Panc1 (cell line): ENCODE results near the gene STAT3. TPM values are rescaled to one million over a fixed set of nuclear protein-coding genes. Genes with fewer than 3 reads are reported as not detected.

Experiments
- ATAC-seq: fragments of 200-7000 bp; cut with Tn5 transposase; 2 replicates; pipeline ENCODE4 v1.9.1; 2020; ENCODE audit warnings: mild to moderate bottlenecking, moderate library complexity
- BruUV-seq: library from RNA; stranded (reverse); fragments of 400-500 nt; replicated peaks from 2 replicates; lab custom pipeline; 2021; lab: Mats Ljungman, UMichigan
- CTCF ChIA-PET: fragments of 300-600 bp; sonication (Branson Sonifier 250); formaldehyde crosslinking; loops from one replicate; lab custom pipeline; 2022; ENCODE audit warnings: antibody characterized with exemption; lab: Charles Lee
- POLR2A ChIA-PET: fragments of 300-600 bp; sonication (Branson Sonifier 250); formaldehyde crosslinking; loops from one replicate; lab custom pipeline; 2022; ENCODE audit warnings: antibody characterized with exemption; lab: Charles Lee
- DNase-seq: peaks from one replicate; pipeline ENCODE4 v3.0.0-alpha.2; 2010; ENCODE audit warnings: low read depth, low spot score
- H3K27ac ChIP-seq: 2 replicates; pipeline ENCODE4 v1.5.1; 2011; ENCODE audit warnings: mild to moderate bottlenecking, low read length, inconsistent platforms
- H3K27me3 ChIP-seq: fragments of 200-500 bp; sonication (Bioruptor generic); 2 replicates; pipeline ENCODE4 v1.6.0; 2014; ENCODE audit warnings: low read length, inconsistent platforms; ENCODE audit not compliant: control insufficient read depth, insufficient read depth
- H3K36me3 ChIP-seq: fragments of 200-500 bp; sonication (Bioruptor generic); 2 replicates; pipeline ENCODE4 v1.5.1; 2014; ENCODE audit warnings: inconsistent platforms, mild to moderate bottlenecking, low read length, moderate library complexity; ENCODE audit not compliant: control insufficient read depth, insufficient read depth
- H3K4me1 ChIP-seq: 2 replicates; pipeline ENCODE4 v1.5.1; 2011; ENCODE audit warnings: inconsistent platforms, mild to moderate bottlenecking, low read length, moderate library complexity; ENCODE audit not compliant: control insufficient read depth, insufficient read depth
- H3K4me3 ChIP-seq, 2 experiments: 2 replicates each; pipeline ENCODE4 v1.5.1; 2011 to 2012; ENCODE audit warnings: low read depth in 2 of 2, low read length in 2 of 2, mild to moderate bottlenecking in 2 of 2, inconsistent platforms in 1 of 2, moderate library complexity in 1 of 2
- H3K9me3 ChIP-seq: fragments of 200-500 bp; sonication (Bioruptor generic); 2 replicates; pipeline ENCODE4 v1.5.1; 2014; ENCODE audit warnings: low read depth, mild to moderate bottlenecking, inconsistent platforms, low read length, moderate library complexity; ENCODE audit not compliant: control insufficient read depth, insufficient read depth
- POLR2AphosphoS5 ChIP-seq: IDR thresholded peaks from 2 replicates; pipeline ENCODE4 v1.6.1; 2012; ENCODE audit warnings: mild to moderate bottlenecking, low read depth, low read length, moderate library complexity
- SIN3A ChIP-seq: IDR thresholded peaks from 2 replicates; pipeline ENCODE4 v1.6.1; 2012; ENCODE audit warnings: low read depth, mild to moderate bottlenecking, low read length, moderate library complexity, borderline replicate concordance; ENCODE audit not compliant: insufficient read depth
- TCF7L2 ChIP-seq: IDR thresholded peaks from 2 replicates; pipeline ENCODE4 v1.6.1; 2011; ENCODE audit warnings: mild to moderate bottlenecking, low read depth, low read length, inconsistent platforms
- in situ Hi-C: cut with HindIII; loops from 2 replicates; pipeline ENCODE4 v1.10.0; 2016; ENCODE audit warnings: low sequenced_read_pairs, low pct_unique_long_range_greater_than_20kb
- intact Hi-C: fragments of 100-400 bp; cut with micrococcal nuclease; formaldehyde crosslinking; loops from one replicate; pipeline ENCODE4 v1.10.0; 2022; ENCODE audit not compliant: unreplicated experiment
- total RNA-seq: library from RNA; stranded (reverse); gene quantifications from one replicate; pipeline ENCODE4 v1.2.1, GENCODE V29; 2021; ENCODE audit not compliant: unreplicated experiment
- TF ChIP-seq, protein P1 (sequence below): fragments of 450-650 bp; IDR thresholded peaks from 2 replicates; pipeline ENCODE4 v1.5.1; 2017; ENCODE audit warnings: mild to moderate bottlenecking
- TF ChIP-seq, protein P2 (sequence below), 2 experiments: IDR thresholded peaks; 2 replicates each; pipeline ENCODE4 v1.6.1; 2011 to 2012; ENCODE audit warnings: low read depth in 2 of 2, control low read depth in 1 of 2, low read length in 1 of 2, mild to moderate bottlenecking in 1 of 2, moderate library complexity in 1 of 2; ENCODE audit not compliant: insufficient read depth in 1 of 2

STAT3 gene
- total RNA-seq, 1 experiment from 2014 or later = 287 TPM

DNA sequence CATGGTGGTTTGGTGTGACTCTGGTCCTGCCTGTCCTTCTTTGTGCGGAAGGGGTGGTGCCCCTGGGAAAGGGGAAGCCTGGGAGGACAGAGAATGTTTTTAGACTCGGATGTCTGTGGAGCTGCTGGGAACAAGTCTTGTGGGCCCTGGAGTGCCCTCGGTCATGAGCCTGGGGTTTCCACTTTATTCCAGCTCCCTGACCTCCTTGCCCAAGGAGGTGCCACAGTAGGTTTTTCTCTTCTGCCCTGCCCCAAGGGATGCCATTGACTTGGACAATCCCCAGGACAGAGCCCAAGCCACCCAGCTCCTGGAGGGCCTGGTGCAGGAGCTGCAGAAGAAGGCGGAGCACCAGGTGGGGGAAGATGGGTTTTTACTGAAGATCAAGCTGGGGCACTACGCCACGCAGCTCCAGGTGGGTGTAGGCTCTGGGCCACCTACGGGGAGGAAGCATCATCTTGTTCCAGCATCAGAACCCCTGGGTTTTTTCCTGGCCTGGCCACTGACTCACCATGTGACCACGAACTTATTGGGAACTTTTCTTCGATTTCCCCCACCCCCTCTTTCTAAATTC is 98.5 kb downstream of the STAT3 start:
- CTCF ChIA-PET = no interaction called here
- BruUV-seq = no TSS peak

DNA sequence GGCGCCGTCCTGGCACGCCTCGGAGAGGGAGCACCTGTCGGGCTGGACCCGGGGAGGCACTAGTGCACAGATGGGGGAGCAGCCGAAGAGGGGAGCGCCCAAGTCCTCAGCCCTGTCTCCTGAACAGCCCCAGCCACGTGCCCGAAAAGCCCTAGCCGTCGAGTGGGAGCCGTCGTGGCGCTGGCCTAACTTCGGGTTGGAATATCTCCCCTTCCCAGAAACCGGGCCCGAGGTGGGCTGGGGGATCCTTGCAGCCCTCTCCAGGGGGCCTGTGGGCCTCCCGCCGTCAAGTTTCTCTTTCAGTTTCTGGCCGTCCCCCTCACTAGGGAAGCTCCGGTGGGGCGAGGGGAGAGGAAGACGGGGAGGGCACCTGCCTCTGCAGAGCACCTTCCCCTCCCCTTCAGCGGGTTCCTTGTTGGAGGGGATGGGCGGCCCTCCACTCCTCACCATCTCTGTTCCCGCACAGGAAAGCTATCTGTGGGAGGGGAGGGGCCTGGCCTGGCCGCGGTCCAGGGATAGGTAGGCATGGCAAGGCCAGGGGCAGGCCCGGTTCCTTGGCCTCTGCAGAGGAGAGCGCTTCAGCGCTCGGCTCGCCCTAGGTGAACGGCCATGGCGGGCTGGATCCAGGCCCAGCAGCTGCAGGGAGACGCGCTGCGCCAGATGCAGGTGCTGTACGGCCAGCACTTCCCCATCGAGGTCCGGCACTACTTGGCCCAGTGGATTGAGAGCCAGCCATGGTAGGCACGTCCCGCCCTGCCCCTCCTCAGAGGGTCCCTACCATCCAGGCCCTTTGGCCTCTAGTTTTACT is 99.2 kb downstream of the STAT3 start:
- no TSS peak for BruUV-seq
- POLR2A ChIA-PET = no interaction called here

More for the DNA sequence above, 98.5 kb downstream of the STAT3 start:
- H3K9me3 ChIP-seq = no peaks in the 10 kb centered on the region
- H3K4me1 ChIP-seq = peaks cover 25% of the 10 kb centered on the region
- H3K4me3 ChIP-seq = no peak overlapping the region
- in situ Hi-C loops (no loop called here), intact Hi-C loops (no loop called here)
- POLR2A ChIA-PET = no interaction called here
- ATAC-seq = no peak
- no peaks in the 10 kb centered on the region for H3K36me3 ChIP-seq
- no peaks in the 10 kb centered on the region for H3K27me3 ChIP-seq
- TF ChIP-seq, protein P1, sequence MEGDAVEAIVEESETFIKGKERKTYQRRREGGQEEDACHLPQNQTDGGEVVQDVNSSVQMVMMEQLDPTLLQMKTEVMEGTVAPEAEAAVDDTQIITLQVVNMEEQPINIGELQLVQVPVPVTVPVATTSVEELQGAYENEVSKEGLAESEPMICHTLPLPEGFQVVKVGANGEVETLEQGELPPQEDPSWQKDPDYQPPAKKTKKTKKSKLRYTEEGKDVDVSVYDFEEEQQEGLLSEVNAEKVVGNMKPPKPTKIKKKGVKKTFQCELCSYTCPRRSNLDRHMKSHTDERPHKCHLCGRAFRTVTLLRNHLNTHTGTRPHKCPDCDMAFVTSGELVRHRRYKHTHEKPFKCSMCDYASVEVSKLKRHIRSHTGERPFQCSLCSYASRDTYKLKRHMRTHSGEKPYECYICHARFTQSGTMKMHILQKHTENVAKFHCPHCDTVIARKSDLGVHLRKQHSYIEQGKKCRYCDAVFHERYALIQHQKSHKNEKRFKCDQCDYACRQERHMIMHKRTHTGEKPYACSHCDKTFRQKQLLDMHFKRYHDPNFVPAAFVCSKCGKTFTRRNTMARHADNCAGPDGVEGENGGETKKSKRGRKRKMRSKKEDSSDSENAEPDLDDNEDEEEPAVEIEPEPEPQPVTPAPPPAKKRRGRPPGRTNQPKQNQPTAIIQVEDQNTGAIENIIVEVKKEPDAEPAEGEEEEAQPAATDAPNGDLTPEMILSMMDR = no peak
- TF ChIP-seq, protein P2, sequence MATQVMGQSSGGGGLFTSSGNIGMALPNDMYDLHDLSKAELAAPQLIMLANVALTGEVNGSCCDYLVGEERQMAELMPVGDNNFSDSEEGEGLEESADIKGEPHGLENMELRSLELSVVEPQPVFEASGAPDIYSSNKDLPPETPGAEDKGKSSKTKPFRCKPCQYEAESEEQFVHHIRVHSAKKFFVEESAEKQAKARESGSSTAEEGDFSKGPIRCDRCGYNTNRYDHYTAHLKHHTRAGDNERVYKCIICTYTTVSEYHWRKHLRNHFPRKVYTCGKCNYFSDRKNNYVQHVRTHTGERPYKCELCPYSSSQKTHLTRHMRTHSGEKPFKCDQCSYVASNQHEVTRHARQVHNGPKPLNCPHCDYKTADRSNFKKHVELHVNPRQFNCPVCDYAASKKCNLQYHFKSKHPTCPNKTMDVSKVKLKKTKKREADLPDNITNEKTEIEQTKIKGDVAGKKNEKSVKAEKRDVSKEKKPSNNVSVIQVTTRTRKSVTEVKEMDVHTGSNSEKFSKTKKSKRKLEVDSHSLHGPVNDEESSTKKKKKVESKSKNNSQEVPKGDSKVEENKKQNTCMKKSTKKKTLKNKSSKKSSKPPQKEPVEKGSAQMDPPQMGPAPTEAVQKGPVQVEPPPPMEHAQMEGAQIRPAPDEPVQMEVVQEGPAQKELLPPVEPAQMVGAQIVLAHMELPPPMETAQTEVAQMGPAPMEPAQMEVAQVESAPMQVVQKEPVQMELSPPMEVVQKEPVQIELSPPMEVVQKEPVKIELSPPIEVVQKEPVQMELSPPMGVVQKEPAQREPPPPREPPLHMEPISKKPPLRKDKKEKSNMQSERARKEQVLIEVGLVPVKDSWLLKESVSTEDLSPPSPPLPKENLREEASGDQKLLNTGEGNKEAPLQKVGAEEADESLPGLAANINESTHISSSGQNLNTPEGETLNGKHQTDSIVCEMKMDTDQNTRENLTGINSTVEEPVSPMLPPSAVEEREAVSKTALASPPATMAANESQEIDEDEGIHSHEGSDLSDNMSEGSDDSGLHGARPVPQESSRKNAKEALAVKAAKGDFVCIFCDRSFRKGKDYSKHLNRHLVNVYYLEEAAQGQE (IDR thresholded peaks at IDR 0.05; ENCODE audit: insufficient read depth in 1 of 2, low read depth in 2 of 2, low read length in 1 of 2) = no peak
- TF ChIP-seq POLR2AphosphoS5 = no peak
- no peak for TF ChIP-seq SIN3A
- TF ChIP-seq TCF7L2 = no peak
- DNase-seq = no peak
- H3K27ac ChIP-seq = peak overlapping the region; percentile 68

More for the DNA sequence above, 99.2 kb downstream of the STAT3 start:
- H3K27ac ChIP-seq = peak overlapping the region; percentile 68
- intact Hi-C loops (no loop called here), in situ Hi-C loops (no loop called here)
- H3K27me3 ChIP-seq = no peaks in the 10 kb centered on the region
- DNase-seq = no peak
- no peaks in the 10 kb centered on the region for H3K36me3 ChIP-seq
- peak; percentile 7; the same call in 1 of the 2 replicates for ATAC-seq
- H3K4me3 ChIP-seq = peak overlapping the region; percentile 18 to 41; a peak in 3 of 4 replicates
- peaks cover 25% of the 10 kb centered on the region for H3K4me1 ChIP-seq
- H3K9me3 ChIP-seq = no peaks in the 10 kb centered on the region
- CTCF ChIA-PET = no interaction called here
- TF ChIP-seq TCF7L2 (no peak), SIN3A (no peak), POLR2AphosphoS5 (no peak)
- TF ChIP-seq, protein P2 (IDR thresholded peaks at IDR 0.05; ENCODE audit: insufficient read depth in 1 of 2, low read depth in 2 of 2, low read length in 1 of 2) = no peak
- TF ChIP-seq, protein P1 = no peak
